NCI-H1694 (cell line): Measurements from ENCODE around the gene XG.
"Not testable (repeated sequence)": the region's sequence is repeated elsewhere in the genome, so short reads cannot be mapped to it uniquely, and the experiment has no call there.

Experiments
- DNase-seq: peaks from one replicate; lab custom pipeline; 2025; lab: John Stamatoyannopoulos, UW

Gene XG

DNA sequence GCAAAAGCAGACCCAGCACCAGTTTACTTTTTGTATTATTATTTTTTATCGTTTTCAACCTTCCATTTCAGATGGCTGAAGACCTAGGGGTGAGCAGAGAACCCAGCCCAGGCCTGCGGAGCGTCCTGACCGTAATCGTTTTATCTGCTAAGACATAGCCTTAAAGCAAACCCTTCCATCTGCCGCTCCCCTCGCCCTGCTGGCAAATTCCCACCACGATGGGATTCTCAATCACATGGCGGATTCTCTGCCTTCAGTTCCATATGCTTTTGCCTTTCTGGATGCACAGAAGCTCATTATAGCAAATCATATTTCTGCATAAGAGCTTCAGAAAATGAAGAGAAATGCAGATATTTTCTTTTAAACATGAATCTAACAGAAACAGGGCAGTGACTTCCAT, 18.6 kb upstream of the XG start:
- no peak for DNase-seq

DNA sequence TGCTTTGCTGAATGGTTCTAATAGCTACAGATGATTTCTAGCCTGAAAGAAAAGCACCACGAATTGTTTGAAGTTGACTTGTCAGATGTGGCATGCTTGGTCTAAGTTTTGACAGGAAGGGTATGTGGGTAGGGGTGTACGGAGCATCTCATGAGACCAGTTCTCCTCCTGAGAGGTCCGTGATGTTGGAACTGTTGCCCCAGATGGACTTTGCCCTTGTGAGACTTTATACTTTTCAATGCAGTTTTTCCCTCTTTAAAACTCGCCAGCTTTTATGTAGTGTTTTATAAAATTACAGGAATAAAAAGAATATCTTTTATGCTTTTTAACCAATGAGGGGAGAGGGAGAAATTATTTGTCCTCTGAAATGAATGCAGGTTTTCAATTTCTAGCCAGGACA, 16.6 kb upstream of the XG start:
- no peak for DNase-seq

DNA sequence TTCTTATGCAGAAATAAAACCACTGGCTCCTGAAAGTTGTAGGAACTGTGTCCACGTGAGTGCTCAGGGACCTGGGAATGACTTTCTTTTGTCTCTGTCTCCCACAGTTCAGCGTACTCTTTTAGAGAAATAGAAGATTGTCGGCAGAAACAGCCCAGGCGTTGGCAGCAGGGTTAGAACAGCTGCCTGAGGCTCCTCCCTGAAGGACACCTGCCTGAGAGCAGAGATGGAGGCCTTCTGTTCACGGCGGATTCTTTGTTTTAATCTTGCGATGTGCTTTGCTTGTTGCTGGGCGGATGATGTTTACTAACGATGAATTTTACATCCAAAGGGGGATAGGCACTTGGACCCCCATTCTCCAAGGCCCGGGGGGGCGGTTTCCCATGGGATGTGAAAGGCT, 11.2 kb upstream of the XG start:
- no peak for DNase-seq

DNA sequence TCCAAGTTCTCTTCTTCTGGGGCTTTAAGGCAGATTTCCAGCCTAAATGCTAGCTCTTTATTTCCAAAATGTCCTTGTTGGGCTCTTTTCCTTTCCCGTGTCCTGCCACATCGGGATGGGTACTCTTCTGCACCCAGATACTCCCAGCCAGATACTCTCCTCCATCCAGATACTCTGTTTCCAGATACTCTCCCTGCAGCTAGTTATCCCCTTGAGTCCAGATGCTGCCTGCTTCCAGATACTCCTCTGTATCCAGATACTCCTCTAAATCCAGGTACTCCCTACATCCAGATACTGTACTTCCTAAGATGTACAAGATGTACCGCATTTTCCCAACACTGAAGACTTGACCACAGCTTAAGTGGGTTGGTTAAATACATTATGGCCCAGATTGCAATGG, 10.5 kb upstream of the XG start:
- DNase-seq = no peak

DNA sequence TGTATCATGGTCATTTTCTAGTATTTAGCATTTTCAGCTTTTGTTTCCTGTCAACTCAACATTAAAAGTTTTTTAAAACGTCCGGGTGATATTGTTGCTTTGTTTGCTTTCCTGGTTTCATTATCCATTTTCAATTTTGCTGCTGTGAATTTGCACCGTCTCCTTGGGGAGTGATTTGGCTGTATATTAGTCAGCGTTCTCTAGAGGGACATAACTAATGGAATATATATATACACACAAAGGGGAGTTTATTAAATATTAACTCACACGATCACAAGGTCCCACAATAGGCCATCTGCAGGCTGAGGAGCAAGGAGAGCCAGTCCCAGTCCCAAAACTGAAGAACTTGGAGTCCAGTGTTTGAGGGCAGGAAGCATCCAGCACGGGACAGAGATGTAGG, 5.6 kb upstream of the XG start:
- not testable (repeated sequence) for DNase-seq

DNA sequence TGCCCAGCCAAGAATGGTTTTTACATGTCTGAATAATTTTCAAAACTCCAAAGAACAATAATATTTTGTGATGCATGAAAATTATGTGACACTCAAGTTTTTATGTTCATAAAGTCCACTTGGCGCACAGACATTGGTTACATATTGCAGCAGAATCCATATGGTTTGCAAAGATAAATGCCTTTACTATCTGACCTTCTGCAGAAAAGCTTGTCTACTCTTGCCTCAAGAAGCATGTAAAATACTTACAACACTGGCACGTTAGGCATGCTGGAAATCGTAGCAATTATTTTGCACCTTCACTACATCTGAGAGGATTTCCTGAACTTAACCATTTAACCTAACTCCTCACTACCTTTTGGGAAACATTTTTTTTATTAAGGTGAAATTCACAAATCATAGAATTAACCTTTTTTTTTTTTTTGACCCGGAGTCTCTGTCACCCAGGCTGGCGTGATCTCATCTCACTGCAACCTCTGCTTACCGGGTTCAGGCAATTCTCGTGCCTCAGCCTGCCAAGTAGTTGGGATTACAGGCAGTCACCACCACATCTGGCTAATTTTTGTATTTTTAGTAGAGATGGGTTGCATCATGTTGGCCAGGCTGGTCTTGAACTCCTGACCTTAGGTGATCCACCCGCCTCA, 3.5 kb upstream of the XG start:
- no peak for DNase-seq

DNA sequence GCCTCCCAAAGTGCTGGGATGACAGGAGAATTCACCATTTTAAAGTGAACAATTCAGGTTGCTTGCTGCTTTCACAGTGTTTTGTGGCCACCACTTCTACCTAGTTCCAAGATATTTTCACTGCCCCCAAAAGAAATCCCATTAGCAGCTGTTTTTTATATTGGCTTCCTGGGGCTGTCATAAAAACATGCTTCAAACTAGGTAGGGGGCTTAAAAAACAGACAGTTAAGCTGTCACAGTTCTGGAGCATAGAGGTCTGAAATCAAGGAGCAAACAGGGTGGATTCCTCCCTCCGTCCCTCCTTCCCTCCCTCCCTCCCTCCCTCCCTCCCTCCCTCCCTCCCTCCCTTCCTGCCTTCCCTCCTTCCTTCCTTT, 3.0 kb upstream of the XG start:
- no peak for DNase-seq

DNA sequence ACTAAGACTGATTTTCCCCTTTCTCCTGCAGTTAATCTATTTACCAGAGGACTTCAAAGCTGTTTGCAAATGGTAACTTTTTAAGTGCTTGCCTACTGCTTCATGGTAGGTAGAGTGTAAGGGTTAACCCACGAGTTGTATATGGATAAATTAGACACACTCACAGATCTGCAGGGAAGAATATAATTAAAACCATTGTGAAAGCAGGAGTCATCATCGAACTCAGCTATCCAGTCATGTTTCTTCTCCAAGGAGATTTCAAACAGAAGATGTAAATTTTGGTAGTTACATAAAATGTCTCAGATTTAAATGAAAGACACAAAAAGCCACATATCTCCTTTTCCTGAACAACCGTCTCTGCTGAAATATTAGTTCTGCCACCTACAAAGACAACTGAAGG, 549 bp upstream of the XG start:
- no peak for DNase-seq

DNA sequence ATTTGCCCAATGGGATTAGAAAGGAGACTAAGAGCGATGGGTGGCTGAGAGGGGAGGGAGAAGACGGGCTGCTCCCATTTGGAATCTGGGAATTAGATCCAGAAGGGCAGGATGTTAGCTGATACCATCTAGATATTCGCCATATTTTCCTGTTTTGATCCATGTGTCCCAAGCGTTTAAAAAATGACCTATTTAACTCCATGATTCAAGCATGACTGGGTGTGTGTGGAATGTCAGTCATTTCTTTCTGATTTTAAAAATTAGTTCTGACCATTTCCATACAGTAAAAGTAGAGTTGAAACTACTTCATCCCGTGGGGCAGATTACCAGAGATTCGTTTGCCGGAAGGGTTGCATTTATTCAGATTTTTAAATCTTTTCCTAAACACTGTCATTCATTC, 601 bp downstream of the XG start:
- not testable (repeated sequence) for DNase-seq

DNA sequence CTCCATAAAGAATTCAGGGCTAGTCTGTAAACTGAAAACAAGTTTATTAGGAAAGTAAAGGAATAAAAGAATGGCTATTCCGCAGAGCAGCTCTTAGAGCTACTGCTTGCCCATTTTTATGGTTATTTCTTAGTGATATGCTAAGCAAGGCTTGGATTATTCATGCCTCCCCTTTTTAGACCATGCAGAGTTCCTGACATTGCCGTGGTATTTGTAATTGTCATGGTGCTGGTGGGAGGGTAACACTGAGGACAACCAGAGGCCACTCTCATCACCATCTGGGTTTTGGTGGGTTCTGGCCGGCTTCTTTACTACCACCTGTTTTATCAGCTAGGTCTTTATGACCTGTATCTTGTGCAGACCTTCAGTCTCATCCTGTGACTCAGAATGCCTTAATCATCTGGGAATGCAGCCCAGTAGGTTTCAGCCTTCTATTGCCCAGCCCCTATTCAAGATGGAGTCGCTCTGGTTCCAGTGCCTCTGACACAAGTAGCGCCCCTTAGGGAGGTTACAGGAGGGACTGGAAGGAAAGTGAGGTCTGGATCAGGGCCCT, 3.4 kb downstream of the XG start:
- not testable (repeated sequence) for DNase-seq

DNA sequence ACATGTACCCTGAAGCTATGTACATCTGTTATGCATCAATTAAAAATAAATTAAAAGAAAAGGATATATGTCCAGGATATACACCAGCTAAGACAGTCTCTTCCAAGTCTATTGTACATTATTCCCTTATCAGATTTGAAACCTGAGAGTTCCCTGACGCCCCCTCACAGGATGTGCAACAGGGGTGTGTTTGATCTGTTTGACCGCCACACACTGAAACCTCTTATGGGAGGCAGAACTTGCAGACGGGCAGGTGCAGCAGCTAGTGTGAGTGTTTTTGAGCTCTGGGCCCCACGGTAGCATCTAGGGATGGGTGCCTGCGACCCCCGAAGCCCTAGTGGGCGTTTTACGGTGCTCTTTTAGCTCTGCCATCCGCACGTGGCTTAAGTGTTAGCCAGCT, 4.7 kb downstream of the XG start:
- no peak for DNase-seq

DNA sequence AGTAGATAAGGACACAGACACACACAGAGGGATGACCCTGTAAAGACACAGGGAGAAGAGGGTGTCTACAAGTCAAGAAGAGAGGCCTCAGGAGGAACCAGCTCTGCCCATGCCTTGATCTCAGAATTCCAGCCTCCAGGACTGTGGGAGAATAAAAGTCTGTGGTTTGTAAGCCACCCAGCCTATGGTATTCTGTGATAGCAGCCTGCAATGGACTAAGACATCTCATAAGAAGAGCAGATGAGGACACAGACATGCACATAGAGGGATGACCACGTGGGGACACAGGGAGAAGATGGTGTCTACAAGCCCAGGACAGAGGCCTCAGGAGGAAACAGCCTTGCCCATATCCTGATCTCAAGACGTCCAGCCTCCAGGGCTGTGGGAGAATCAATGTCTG, 9.4 kb downstream of the XG start:
- DNase-seq = no peak

DNA sequence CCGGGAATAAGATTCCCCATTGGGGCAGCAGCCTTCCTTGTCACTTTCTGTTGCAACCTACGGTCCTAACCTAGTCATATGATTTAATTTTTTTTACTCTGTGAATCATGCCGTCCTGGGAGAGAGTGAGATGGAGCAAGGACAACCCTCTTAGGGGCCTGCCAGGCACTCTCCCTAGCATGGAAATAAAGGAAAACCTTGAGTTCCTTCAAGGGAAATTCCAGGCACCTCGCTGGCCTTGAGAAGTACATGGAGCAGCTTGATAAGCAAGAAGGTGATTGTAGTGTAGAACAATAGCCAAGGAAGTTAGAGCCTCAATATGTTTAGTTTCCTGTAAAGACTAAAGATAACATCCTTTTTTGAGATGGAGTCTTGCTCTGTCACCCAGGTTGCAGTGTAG, 10.8 kb downstream of the XG start:
- DNase-seq = not testable (repeated sequence)

DNA sequence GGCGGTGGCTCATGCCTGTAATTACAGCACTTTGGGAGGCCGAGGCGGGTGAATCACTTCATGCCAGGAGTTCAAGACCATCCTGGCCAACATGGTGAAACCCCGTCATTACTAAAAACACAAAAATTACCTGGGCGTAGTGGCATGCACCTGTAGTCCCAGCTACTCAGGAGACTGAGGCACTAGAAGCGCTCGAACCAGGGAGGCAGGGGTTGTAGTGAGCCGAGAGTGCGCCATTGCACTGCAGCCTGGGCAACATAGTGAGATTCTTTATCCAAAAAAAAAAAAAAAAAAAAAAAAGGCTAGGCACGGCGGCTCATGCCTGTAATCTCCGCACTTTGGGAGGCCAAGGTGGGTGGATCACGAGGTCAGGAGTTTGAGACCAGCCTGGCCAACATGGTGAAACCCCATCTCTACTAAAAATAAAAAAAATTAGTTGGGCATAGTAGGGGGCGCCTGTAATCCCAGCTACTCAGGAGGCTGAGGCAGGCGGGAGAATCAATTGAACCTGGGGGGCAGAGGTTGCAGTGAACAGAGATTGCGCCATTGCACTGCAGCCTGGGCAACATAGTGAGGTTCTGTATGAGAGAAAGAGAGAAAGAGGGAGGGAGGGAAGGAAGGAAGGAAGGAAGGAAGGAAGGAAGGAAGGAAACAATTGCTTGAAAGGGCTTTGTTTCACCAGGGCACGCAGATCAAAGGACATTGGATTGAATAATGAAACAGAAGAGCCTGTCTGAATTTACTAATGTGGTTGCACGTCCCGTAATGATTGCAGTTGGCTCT, 13.1 kb downstream of the XG start:
- not testable (repeated sequence) for DNase-seq

DNA sequence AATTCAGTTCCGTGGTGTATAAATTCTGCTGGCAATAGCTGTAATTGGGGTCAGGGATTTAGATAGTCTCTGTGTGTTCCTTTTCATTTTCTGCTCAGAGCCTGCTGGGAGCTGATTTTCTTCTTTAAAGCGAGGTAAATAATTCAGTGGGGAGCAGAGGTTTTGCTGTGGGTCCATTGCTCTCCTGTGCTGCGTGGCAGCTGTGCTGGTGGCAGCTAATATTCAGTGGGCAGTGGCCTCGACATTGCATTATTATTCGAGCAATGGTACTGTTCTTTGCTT, 13.7 kb downstream of the XG start:
- DNase-seq = no peak

DNA sequence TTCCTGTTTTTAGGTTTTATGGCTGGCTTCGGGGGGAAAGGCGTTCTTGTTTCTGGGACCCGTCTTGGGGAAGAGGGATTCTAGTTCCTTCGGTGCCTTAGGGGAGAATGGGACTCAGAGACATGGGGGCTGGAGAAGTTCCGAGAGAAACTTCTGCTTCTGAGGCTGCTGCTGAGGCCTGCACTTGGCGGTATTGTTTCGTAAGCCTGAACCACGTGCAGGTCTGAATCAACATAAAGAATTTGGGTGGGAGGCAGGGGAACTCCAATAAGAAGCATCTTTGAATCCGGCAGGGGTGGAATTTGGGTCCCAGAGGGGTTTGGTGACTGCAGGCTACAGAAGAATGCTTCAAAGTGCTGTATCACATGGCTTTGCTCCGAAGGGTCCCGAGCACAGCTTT, 15.1 kb downstream of the XG start:
- DNase-seq = no peak

DNA sequence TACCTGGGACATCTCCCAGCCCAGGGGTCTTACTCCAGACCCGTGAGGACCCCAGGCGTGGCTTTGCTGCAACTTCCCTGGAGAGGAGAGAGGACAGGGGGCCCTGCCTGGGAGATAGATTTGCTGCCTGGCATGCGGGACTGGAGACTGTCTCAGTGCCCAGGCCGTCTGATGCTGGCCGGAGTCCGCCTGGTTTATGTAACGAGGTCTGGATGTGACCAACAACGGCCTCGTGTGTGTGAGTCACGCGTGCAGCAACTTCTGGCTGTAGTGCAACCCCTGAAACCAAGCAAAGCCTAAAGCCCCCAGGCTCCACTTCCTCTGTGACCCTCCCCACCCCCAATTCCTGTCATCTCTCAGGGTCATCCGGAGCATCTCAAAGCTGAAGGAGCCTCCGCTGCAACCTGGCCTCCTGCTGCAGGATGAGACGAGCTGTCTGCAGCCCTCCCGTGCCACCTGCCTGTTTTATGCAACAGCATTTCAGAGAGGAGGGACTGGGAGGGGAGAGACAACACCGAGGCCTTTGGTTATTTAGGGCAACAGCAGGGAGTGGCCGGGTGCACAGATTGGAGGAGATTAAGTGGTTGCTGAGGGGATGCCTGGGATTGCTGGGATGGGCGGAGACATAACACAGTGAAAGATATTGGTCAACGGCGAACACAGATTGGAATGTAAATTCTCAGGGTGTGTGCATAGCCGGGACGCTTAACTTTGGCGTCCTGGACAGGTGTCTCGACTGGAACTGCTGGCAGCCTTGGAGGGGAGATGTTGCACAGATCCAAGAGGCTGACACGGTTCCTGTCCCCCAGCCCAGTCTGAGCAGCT, 16.0 kb downstream of the XG start:
- no peak for DNase-seq

DNA sequence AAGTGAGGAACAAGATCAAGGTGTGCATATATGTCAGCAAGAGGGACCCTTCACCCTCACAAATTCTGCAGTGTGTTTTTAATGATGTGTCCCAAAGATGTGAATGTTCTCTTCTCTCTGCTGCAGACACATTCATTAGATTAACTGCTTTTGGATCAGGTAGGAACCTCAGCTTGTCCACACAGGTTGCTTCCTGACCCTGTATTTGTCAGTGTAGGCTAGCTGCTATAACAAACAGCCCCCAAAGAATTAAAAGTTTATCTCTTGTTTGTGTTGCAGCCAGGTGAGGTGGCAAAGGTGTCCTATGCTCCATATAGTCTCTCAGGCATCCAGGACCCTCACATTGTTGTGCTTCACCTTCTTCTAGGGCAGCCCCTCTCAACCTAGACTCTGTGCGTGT, 17.8 kb downstream of the XG start:
- no peak for DNase-seq

DNA sequence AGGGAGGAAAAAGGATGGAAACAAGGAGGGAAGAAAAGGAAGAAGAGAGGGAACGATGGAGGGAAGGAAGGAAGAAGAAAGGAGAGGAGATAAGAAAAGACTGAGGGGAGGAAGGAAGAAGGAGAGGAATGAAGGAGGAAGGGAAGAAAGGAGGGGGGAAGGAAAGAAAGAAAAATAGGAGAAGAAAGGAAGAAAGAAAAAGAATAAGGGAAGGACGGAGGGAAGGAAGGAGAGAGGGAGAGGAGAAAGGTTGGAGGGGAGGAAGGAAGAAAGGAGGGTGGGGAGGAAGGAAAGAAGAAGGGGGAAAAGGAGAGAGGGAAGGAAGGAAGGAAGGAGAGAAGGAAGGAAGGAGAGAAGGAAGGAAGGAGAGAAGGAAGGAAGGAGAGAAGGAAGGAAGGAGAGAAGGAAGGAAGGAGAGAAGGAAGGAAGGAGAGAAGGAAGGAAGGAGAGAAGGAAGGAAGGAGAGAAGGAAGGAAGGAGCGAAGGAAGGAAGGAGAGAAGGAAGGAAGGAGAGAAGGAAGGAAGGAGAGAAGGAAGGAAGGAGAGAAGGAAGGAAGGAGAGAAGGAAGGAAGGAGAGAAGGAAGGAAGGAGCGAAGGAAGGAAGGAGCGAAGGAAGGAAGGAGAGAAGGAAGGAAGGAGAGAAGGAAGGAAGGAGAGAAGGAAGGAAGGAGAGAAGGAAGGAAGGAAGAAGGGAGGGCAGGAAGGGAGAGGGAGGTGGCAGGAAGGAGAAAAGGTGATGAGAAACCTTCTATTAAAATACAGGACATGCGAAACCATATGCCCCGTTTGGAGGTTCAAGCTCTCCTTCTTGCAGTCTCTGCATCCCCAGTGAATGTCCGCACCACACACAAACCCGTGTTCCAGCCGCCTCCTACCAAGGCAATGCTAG, 21.6 kb downstream of the XG start:
- not testable (repeated sequence) for DNase-seq

DNA sequence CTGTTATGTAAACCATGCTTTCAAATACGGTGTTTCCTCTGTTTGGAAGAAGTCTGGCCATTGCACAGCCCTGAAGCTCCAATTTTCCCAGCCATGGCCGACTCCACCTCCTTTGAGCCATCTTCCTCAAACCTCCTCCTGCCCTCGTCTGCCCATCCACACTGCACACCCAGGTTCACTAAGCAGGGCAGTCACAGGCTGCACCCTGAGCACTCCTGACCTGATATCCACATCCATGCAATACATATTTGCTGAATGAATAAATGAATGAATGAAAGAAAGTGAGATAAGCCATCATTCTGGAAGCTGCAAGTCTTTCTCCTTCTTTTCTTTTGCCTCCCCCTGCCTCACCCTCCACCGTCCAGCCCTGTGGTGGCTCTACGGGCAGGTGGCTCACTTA, 22.2 kb downstream of the XG start:
- no peak for DNase-seq

DNA sequence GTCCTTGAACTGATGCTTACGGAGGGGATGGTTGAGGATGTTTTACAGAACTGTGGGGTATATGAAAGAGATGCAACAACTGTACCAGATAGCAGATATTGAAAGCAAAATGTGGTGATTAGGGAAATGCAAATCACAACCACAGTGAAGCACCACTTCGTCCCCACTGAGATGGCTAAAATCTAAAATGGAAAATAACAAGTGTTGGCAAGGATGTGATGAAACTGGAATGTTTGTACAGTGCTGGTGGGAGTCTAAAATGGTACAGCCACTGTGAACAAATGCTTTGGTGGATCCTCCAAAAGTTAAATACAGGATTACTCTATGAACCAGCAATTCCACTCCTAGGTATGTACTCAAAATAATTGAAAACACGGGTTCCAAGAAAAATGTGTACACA, 22.9 kb downstream of the XG start:
- no peak for DNase-seq
